H9 (cell line): ENCODE results near the gene IMMP2L. TPM values are rescaled to one million over a fixed set of nuclear protein-coding genes. Genes with fewer than 3 reads are reported as not detected.

ENCODE experiments used
- DNase-seq: peaks from one replicate; pipeline ENCODE4 v3.0.0-alpha.2; 2017
- H2AFZ ChIP-seq: one replicate; pipeline ENCODE4 v1.6.1; 2013; ENCODE audit warnings: mild to moderate bottlenecking, low read length, control low read depth, moderate library complexity
- H2AK5ac ChIP-seq: 2 replicates; pipeline ENCODE4 v1.6.1; 2013; ENCODE audit warnings: low read length, control low read depth, mixed read lengths; ENCODE audit not compliant: insufficient read length
- H2BK120ac ChIP-seq: one replicate; pipeline ENCODE4 v1.6.1; 2013; ENCODE audit warnings: low read depth, mild to moderate bottlenecking, low read length, control low read depth, inconsistent platforms; ENCODE audit not compliant: poor library complexity, severe bottlenecking
- H2BK12ac ChIP-seq: 2 replicates; pipeline ENCODE4 v1.6.1; 2013; ENCODE audit warnings: low read length, control low read depth, mixed read lengths, low read depth; ENCODE audit not compliant: insufficient read length
- H2BK15ac ChIP-seq: 2 replicates; pipeline ENCODE4 v1.6.1; 2013; ENCODE audit warnings: low read depth, low read length, control low read depth
- H2BK20ac ChIP-seq: one replicate; pipeline ENCODE4 v1.6.1; 2013; ENCODE audit warnings: low read depth, mild to moderate bottlenecking, low read length, control low read depth, inconsistent platforms; ENCODE audit not compliant: poor library complexity, severe bottlenecking
- H2BK5ac ChIP-seq: 2 replicates; pipeline ENCODE4 v1.6.1; 2013; ENCODE audit warnings: low read length, control low read depth, mixed read lengths; ENCODE audit not compliant: insufficient read length
- H3K14ac ChIP-seq: 2 replicates; pipeline ENCODE4 v1.6.1; 2013; ENCODE audit warnings: low read length, control low read depth; ENCODE audit not compliant: insufficient read depth
- H3K18ac ChIP-seq: 2 replicates; pipeline ENCODE4 v1.6.1; 2013; ENCODE audit warnings: low read depth, mild to moderate bottlenecking, mixed read lengths, low read length, control low read depth; ENCODE audit not compliant: insufficient read length
- H3K23ac ChIP-seq: 2 replicates; pipeline ENCODE4 v1.6.1; 2013; ENCODE audit warnings: low read length, control low read depth, mixed read lengths, low read depth; ENCODE audit not compliant: insufficient read length
- H3K23me2 ChIP-seq: 2 replicates; pipeline ENCODE4 v1.6.1; 2013; ENCODE audit warnings: low read depth, mild to moderate bottlenecking, mixed read lengths, low read length, control low read depth; ENCODE audit not compliant: insufficient read length, poor library complexity, severe bottlenecking
- H3K27ac ChIP-seq: 2 replicates; pipeline ENCODE4 v1.5.1; 2013; ENCODE audit warnings: low read length, control low read depth, mixed read lengths, low read depth; ENCODE audit not compliant: insufficient read length
- H3K27me3 ChIP-seq: 2 replicates; pipeline ENCODE4 v1.6.1; 2013; ENCODE audit warnings: low read length, control low read depth, inconsistent platforms; ENCODE audit not compliant: insufficient read depth
- H3K4ac ChIP-seq: 2 replicates; pipeline ENCODE4 v1.6.1; 2013; ENCODE audit warnings: low read depth, mild to moderate bottlenecking, control low read depth, inconsistent platforms, low read length, moderate library complexity
- H3K4me1 ChIP-seq: 2 replicates; pipeline ENCODE4 v1.6.1; 2013; ENCODE audit warnings: low read length, control low read depth, inconsistent platforms; ENCODE audit not compliant: insufficient read depth
- H3K4me2 ChIP-seq: 2 replicates; pipeline ENCODE4 v1.6.1; 2013; ENCODE audit warnings: low read length, control low read depth, mixed read lengths; ENCODE audit not compliant: insufficient read length, insufficient read depth
- H3K56ac ChIP-seq: 2 replicates; pipeline ENCODE4 v1.6.1; 2013; ENCODE audit warnings: low read depth, mild to moderate bottlenecking, mixed read lengths, low read length, control low read depth; ENCODE audit not compliant: insufficient read length
- H3K79me1 ChIP-seq: 2 replicates; pipeline ENCODE4 v1.6.1; 2013; ENCODE audit warnings: low read depth, mild to moderate bottlenecking, moderate library complexity, low read length, control low read depth, inconsistent platforms; ENCODE audit not compliant: insufficient read depth, poor library complexity, severe bottlenecking
- H3K79me2 ChIP-seq: 2 replicates; pipeline ENCODE4 v1.6.1; 2013; ENCODE audit warnings: low read length, control low read depth, inconsistent platforms; ENCODE audit not compliant: insufficient read depth
- H3K9ac ChIP-seq: 2 replicates; pipeline ENCODE4 v1.6.1; 2013; ENCODE audit warnings: low read length, control low read depth, mixed read lengths; ENCODE audit not compliant: insufficient read length; ENCODE audit errors: extremely low read depth
- H3K9me3 ChIP-seq: one replicate; pipeline ENCODE4 v1.6.1; 2013; ENCODE audit warnings: low read depth, low read length, inconsistent platforms; ENCODE audit not compliant: control insufficient read depth
- H3T11ph ChIP-seq: one replicate; pipeline ENCODE4 v1.6.1; 2013; ENCODE audit warnings: mild to moderate bottlenecking, low read length, control low read depth, inconsistent platforms
- H4K20me1 ChIP-seq: one replicate; pipeline ENCODE4 v1.6.1; 2013; ENCODE audit not compliant: control insufficient read depth, insufficient read length, insufficient read depth
- H4K5ac ChIP-seq: 2 replicates; pipeline ENCODE4 v1.6.1; 2013; ENCODE audit warnings: low read depth, mild to moderate bottlenecking, mixed read lengths, low read length, control low read depth; ENCODE audit not compliant: insufficient read length
- H4K8ac ChIP-seq: replicated peaks from 2 replicates; pipeline ENCODE4 v1.6.1; 2013; ENCODE audit warnings: low read length, control low read depth, mixed read lengths, low read depth; ENCODE audit not compliant: insufficient read length
- H4K91ac ChIP-seq: 2 replicates; pipeline ENCODE4 v1.6.1; 2013; ENCODE audit warnings: low read depth, mild to moderate bottlenecking, moderate library complexity, mixed read lengths, low read length, control low read depth; ENCODE audit not compliant: insufficient read length
- H3K27ac Mint-ChIP-seq, 3 experiments: 2 replicates in 2 of 3; 3 replicates in 1 of 3; pipeline ENCODE4 v1.8.0; 2020 to 2021; ENCODE audit warnings: mixed read lengths in 3 of 3, mild to moderate bottlenecking in 1 of 3, moderate library complexity in 1 of 3
- H3K27me3 Mint-ChIP-seq: 2 replicates; pipeline ENCODE4 v1.8.0; 2021; ENCODE audit warnings: low read depth, mild to moderate bottlenecking, moderate library complexity, mixed read lengths
- H3K36me3 Mint-ChIP-seq, 3 experiments: 2 replicates in 2 of 3; 3 replicates in 1 of 3; pipeline ENCODE4 v1.8.0; 2020 to 2021; ENCODE audit warnings: low read depth in 3 of 3, mixed read lengths in 3 of 3; ENCODE audit not compliant: insufficient read depth in 1 of 3
- H3K4me1 Mint-ChIP-seq, 2 experiments: 2 replicates each; pipeline ENCODE4 v1.8.0; 2020; ENCODE audit warnings: mixed read lengths in 2 of 2
- H3K4me3 Mint-ChIP-seq, 2 experiments: 2 replicates in 1 of 2; 3 replicates in 1 of 2; pipeline ENCODE4 v1.8.0; 2020 to 2021; ENCODE audit warnings: mild to moderate bottlenecking in 2 of 2, mixed read lengths in 2 of 2, moderate library complexity in 1 of 2
- H3K9me3 Mint-ChIP-seq, 2 experiments: 2 replicates in 1 of 2; 3 replicates in 1 of 2; pipeline ENCODE4 v1.8.0; 2020; ENCODE audit warnings: mild to moderate bottlenecking in 2 of 2, mixed read lengths in 2 of 2, moderate library complexity in 1 of 2
- WGBS: extraction: QIAGEN DNeasy Blood & Tissue Kit; methylation state at CpG from one replicate; pipeline ENCODE4 v1.1.7; 2013; ENCODE audit warnings: missing lambda C conversion rate, low lambda C conversion rate, mixed read lengths; ENCODE audit not compliant: insufficient read length; ENCODE audit errors: extremely low coverage; 5-methylcytosine and 5-hydroxymethylcytosine counted together
- total RNA-seq: library from RNA; stranded (reverse); gene quantifications from 2 replicates; pipeline ENCODE4 v1.2.1, GENCODE V29; 2021
- TF ChIP-seq, protein P1 (sequence below): fragments of 200-600 bp; sonication (generic); conservative IDR thresholded peaks from 3 replicates; pipeline ENCODE4 v1.8.0; 2021; ENCODE audit warnings: antibody characterized with exemption, mild to moderate bottlenecking

The IMMP2L gene
- total RNA-seq, 1 experiment from 2014 or later: 14.7 TPM

DNA sequence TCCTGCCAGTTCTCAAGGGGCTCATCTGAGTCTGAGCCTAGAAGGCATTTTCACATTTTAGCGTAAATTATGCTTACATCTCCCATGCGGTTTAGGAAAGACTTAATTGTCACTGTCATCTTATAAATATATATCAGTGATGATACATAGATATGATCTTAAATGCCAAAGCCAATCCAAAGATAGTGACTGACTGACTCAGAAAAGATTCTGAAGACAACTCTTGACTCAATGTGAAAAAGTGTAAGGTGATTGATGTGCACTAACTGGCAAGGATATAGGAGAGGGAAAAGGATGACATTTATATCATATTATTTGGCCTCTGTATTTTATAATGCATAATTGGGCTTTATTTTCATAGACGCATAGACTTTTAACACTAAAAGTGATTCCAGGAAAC, 556.3 kb downstream of the IMMP2L start:
- no peaks in the 10 kb centered on the region for H3K27me3 Mint-ChIP-seq
- no peaks in the 10 kb centered on the region for H3K79me1 ChIP-seq
- H3K36me3 Mint-ChIP-seq: no peaks in the 10 kb centered on the region
- H2AK5ac ChIP-seq: no peak overlapping the region
- H2BK15ac ChIP-seq: no peak overlapping the region
- H3K4me3 Mint-ChIP-seq: no peak overlapping the region
- no peak overlapping the region for H3K27ac ChIP-seq
- H2BK5ac ChIP-seq: no peak overlapping the region
- H3K56ac ChIP-seq: no peak overlapping the region
- H2AFZ ChIP-seq: no peak overlapping the region
- no peak overlapping the region for H2BK120ac ChIP-seq
- DNase-seq: no peak
- H3K4me1 Mint-ChIP-seq: no peaks in the 10 kb centered on the region
- H3K23me2 ChIP-seq: no peaks in the 10 kb centered on the region
- H3K79me2 ChIP-seq: no peaks in the 10 kb centered on the region
- no peak overlapping the region for H3K27ac Mint-ChIP-seq
- H4K20me1 ChIP-seq: no peaks in the 10 kb centered on the region
- no CpG with 5 or more reads among the region's 3 CpGs for WGBS
- no peak overlapping the region for H3K23ac ChIP-seq
- no peak overlapping the region for H4K91ac ChIP-seq
- no peak overlapping the region for H4K8ac ChIP-seq
- H4K5ac ChIP-seq: no peak overlapping the region
- no peak overlapping the region for H2BK20ac ChIP-seq
- H3K9ac ChIP-seq: no peak overlapping the region
- H3K14ac ChIP-seq: no peak overlapping the region
- no peaks in the 10 kb centered on the region for H3K9me3 Mint-ChIP-seq
- no peaks in the 10 kb centered on the region for H3K4me1 ChIP-seq
- H3K4me2 ChIP-seq: no peak overlapping the region
- no peak overlapping the region for H3K18ac ChIP-seq
- H3K4ac ChIP-seq: no peak overlapping the region
- no peaks in the 10 kb centered on the region for H3K9me3 ChIP-seq
- H3T11ph ChIP-seq: no peak overlapping the region
- H2BK12ac ChIP-seq: no peak overlapping the region
- H3K27me3 ChIP-seq: no peaks in the 10 kb centered on the region
- TF ChIP-seq, protein P1, sequence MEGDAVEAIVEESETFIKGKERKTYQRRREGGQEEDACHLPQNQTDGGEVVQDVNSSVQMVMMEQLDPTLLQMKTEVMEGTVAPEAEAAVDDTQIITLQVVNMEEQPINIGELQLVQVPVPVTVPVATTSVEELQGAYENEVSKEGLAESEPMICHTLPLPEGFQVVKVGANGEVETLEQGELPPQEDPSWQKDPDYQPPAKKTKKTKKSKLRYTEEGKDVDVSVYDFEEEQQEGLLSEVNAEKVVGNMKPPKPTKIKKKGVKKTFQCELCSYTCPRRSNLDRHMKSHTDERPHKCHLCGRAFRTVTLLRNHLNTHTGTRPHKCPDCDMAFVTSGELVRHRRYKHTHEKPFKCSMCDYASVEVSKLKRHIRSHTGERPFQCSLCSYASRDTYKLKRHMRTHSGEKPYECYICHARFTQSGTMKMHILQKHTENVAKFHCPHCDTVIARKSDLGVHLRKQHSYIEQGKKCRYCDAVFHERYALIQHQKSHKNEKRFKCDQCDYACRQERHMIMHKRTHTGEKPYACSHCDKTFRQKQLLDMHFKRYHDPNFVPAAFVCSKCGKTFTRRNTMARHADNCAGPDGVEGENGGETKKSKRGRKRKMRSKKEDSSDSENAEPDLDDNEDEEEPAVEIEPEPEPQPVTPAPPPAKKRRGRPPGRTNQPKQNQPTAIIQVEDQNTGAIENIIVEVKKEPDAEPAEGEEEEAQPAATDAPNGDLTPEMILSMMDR: no peak
